ENCODE measurements around the gene HSPA9.

- no peak for TF ChIP-seq EZH2 (IDR thresholded peaks at IDR 0.05; ENCODE audit: borderline replicate concordance, insufficient read depth, low read depth, low read length, poor library complexity, severe bottlenecking)
- no peak for TF ChIP-seq CTCF (IDR thresholded peaks at IDR 0.05)
Observed at GRCh38 chr5:138557677-138558076, 17.5 kb downstream of the HSPA9 start.
